Lower lobe of right lung (tissue), 2 donors: ENCODE results near the gene ABCE1. TPM values are rescaled to one million over a fixed set of nuclear protein-coding genes. Genes with fewer than 3 reads are reported as not detected.

ENCODE experiments used
- ATAC-seq, 2 donors: fragments of 200-7000 bp; cut with Tn5 transposase; one replicate each; pipeline ENCODE4 v1.9.1; 2020 to 2022; ENCODE audit warnings: mild to moderate bottlenecking in 2 of 2, moderate library complexity in 2 of 2
- DNase-seq: peaks from one replicate; pipeline ENCODE4 v3.0.0-alpha.2; 2020
- H3K27ac ChIP-seq: fragments of 200-600 bp; one replicate; pipeline ENCODE4 v1.8.0; 2022
- H3K27me3 ChIP-seq: fragments of 200-600 bp; one replicate; pipeline ENCODE4 v1.8.0; 2022; ENCODE audit warnings: low read depth
- H3K36me3 ChIP-seq: fragments of 200-600 bp; one replicate; pipeline ENCODE4 v1.8.0; 2022; ENCODE audit warnings: mild to moderate bottlenecking
- H3K4me1 ChIP-seq: fragments of 200-600 bp; one replicate; pipeline ENCODE4 v1.8.0; 2022
- H3K4me3 ChIP-seq: fragments of 200-600 bp; one replicate; pipeline ENCODE4 v1.8.0; 2022; ENCODE audit warnings: mild to moderate bottlenecking
- H3K9me3 ChIP-seq: fragments of 200-600 bp; one replicate; pipeline ENCODE4 v1.8.0; 2022
- intact Hi-C: fragments of 100-400 bp; cut with DNase I; formaldehyde crosslinking; loops from one replicate; pipeline ENCODE4 v1.11.0; 2022
- total RNA-seq: library from RNA; stranded (reverse); fragmentation: NEBNext Ultra II Directional; extraction: Animal tissue kit (Norgen Biotek cat#: 25700); gene quantifications from one replicate; pipeline ENCODE4 v1.2.1, GENCODE V29; 2021
- TF ChIP-seq, protein P1 (sequence below): fragments of 200-600 bp; IDR thresholded peaks from one replicate; pipeline ENCODE4 v1.8.0; 2022; ENCODE audit warnings: antibody characterized with exemption, mild to moderate bottlenecking
- donor health status: DM: no; HTN: yes; CAD: no; lungs with severe emphysema.

The ABCE1 gene
- total RNA-seq, 1 donor from 2014 or later, result 35.5 TPM

DNA sequence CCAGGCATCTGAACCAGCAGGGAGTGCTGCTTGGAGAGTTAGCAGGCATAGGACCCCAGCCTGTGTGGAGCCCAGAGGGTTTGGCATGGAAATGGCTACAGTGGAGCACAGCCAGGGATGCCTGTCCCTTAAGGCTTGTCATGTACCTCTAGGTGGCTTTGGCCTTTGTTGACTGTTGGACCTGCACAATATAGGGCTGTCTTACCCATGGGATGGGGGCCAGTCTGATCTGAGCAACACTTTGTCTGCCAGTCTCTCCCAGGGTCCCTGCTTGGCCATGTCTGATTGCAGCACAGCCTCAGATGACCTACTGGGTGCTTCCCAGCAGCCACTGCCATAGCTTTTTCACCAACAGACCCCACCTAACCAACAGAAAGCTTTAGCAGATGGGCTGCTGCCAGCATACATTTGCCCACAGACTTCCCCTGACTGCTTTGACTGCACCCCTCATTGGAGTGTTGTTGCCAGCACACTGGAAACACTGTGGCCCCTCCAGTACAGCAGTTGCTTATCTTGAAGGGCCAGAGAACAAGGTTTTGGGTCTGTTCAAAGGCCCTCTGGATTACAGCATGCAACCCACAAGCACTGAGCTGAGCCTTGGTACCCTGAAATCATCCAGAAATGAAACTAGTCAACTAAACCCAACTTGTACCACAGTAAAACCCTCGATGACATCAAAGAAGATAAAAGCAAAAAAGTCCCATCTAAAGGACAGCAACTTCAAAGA is 22.2 kb upstream of the ABCE1 start:
- intact Hi-C loops, result no loop called here
- ATAC-seq (no peak), DNase-seq (no peak)
- Histone ChIP-seq H3K27me3 (no peaks in the 10 kb centered on the region), H3K27ac (no peak overlapping the region), H3K36me3 (peaks cover 7% of the 10 kb centered on the region), H3K4me3 (no peak overlapping the region), H3K4me1 (no peaks in the 10 kb centered on the region), H3K9me3 (no peaks in the 10 kb centered on the region)
- TF ChIP-seq, protein P1, sequence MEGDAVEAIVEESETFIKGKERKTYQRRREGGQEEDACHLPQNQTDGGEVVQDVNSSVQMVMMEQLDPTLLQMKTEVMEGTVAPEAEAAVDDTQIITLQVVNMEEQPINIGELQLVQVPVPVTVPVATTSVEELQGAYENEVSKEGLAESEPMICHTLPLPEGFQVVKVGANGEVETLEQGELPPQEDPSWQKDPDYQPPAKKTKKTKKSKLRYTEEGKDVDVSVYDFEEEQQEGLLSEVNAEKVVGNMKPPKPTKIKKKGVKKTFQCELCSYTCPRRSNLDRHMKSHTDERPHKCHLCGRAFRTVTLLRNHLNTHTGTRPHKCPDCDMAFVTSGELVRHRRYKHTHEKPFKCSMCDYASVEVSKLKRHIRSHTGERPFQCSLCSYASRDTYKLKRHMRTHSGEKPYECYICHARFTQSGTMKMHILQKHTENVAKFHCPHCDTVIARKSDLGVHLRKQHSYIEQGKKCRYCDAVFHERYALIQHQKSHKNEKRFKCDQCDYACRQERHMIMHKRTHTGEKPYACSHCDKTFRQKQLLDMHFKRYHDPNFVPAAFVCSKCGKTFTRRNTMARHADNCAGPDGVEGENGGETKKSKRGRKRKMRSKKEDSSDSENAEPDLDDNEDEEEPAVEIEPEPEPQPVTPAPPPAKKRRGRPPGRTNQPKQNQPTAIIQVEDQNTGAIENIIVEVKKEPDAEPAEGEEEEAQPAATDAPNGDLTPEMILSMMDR, result no peak

DNA sequence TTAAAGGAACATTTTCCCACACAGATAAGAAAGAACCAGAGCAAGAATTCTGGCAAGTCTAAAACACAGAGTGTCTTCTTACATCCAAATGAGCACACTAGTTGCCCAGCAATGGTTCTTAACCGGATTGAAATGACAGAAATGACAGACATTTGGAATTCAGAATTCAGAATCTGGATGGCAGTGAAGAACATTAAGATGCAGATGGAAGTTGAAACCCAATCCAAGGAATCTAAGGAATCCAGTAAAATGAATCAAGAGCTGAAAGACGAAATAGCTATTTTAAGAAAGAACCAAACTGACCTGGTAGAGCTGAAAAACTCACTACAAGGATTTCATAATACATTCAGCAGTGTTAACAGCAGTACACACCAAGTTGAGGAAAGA is 21.6 kb upstream of the ABCE1 start:
- no peaks in the 10 kb centered on the region for H3K9me3 ChIP-seq
- no peak overlapping the region for H3K27ac ChIP-seq
- DNase-seq (no peak), ATAC-seq (no peak)
- TF ChIP-seq, protein P1, result no peak
- no peaks in the 10 kb centered on the region for H3K27me3 ChIP-seq
- no peaks in the 10 kb centered on the region for H3K4me1 ChIP-seq
- H3K4me3 ChIP-seq, result no peak overlapping the region
- H3K36me3 ChIP-seq, result peaks cover 7% of the 10 kb centered on the region
- intact Hi-C loops, result no loop called here

DNA sequence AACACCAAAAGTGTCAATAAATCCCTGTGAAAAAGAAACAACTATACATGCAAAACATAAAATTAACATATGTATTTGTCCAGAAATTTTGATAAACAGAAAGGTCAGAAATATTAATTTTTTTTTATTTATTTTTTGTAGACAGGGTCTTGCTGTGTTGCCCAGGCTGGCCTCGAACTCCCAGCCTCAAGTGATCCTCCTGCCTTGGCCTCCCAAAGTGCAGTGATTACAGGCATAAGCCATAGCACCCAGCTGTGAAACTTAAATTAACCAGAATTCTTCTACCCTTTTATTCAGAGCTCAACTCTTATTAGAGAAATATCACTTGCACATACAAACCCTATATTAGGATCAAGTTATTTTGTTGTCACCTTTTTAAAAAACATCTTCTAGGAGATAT is 16.4 kb upstream of the ABCE1 start:
- H3K27ac ChIP-seq, result no peak overlapping the region
- intact Hi-C loops, result no loop called here
- ATAC-seq (no peak), DNase-seq (no peak)
- no peaks in the 10 kb centered on the region for H3K4me1 ChIP-seq
- TF ChIP-seq, protein P1, result no peak
- no peaks in the 10 kb centered on the region for H3K9me3 ChIP-seq
- peaks cover 7% of the 10 kb centered on the region for H3K36me3 ChIP-seq
- no peak overlapping the region for H3K4me3 ChIP-seq
- H3K27me3 ChIP-seq, result no peaks in the 10 kb centered on the region

DNA sequence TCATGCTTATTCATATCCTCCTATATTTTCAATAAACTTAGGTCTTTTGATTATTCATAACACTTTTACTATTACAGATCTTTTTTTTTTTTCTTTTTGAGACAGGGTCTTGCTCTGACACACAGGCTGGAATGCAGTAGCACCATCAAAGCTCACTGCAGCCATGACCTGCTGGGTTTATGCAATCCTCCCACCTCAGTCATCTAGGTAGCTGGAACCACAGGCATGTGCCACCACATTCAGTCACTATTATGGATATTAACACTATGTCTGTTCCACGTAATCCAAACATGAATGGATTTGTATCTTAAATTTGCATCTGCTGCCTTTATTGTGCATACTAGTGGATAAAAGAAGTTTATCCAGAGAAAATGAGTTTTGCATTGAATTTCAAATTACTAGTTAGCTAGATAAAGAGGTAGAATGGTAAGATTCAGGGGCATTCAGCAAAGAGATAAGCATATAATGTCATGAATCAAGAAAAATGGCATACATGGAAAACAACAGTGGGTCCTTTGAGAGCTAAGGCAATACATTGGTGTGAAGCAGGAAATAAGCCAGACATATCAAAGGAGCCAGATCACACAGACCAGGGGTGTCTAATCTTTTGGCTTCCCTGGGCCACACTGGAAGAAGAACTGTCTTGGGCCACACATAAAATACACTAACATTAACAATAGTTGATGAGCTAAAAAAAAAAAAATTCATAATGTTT is 14.1 kb upstream of the ABCE1 start:
- TF ChIP-seq, protein P1, result no peak
- Histone ChIP-seq H3K4me3 (no peak overlapping the region), H3K36me3 (peaks cover 10% of the 10 kb centered on the region), H3K27me3 (no peaks in the 10 kb centered on the region), H3K9me3 (no peaks in the 10 kb centered on the region), H3K27ac (no peak overlapping the region), H3K4me1 (no peaks in the 10 kb centered on the region)
- ATAC-seq (no peak), DNase-seq (no peak)
- intact Hi-C loops, result no loop called here

DNA sequence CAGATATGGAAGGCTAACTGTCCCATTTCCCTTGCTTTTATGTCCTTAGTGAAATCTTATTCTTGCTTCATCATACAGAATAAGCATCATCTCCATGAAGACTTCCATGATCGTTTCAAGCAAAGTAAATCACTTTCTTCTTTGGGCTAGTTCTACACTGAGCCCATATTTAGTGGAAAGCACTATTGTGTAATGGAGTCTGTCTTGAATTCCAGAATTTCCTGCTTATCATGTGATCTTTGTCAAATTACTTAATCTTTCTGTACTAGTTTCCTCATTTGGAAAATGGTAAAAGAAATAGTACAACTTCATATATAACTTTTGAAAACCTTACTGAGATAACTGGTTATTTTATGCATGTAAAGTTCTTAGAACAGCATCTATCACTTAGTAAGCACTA is 7.7 kb upstream of the ABCE1 start:
- H3K36me3 ChIP-seq, result peaks cover 59% of the 10 kb centered on the region
- TF ChIP-seq, protein P1, result no peak

More for the DNA sequence above, 7.7 kb upstream of the ABCE1 start:
- H3K27me3 ChIP-seq, result no peaks in the 10 kb centered on the region
- DNase-seq (no peak), ATAC-seq (no peak)
- no peaks in the 10 kb centered on the region for H3K9me3 ChIP-seq
- no peaks in the 10 kb centered on the region for H3K4me1 ChIP-seq
- intact Hi-C loops, result no loop called here
- H3K4me3 ChIP-seq, result no peak overlapping the region
- no peak overlapping the region for H3K27ac ChIP-seq
